ENCODE results near the gene APH1B. TPM values are rescaled to one million over a fixed set of nuclear protein-coding genes. Genes with fewer than 3 reads are reported as not detected.

APH1B gene
- total RNA-seq, 4 donors from 2014 or later, result 22.9 to 35.3 (median 27.8) TPM

DNA sequence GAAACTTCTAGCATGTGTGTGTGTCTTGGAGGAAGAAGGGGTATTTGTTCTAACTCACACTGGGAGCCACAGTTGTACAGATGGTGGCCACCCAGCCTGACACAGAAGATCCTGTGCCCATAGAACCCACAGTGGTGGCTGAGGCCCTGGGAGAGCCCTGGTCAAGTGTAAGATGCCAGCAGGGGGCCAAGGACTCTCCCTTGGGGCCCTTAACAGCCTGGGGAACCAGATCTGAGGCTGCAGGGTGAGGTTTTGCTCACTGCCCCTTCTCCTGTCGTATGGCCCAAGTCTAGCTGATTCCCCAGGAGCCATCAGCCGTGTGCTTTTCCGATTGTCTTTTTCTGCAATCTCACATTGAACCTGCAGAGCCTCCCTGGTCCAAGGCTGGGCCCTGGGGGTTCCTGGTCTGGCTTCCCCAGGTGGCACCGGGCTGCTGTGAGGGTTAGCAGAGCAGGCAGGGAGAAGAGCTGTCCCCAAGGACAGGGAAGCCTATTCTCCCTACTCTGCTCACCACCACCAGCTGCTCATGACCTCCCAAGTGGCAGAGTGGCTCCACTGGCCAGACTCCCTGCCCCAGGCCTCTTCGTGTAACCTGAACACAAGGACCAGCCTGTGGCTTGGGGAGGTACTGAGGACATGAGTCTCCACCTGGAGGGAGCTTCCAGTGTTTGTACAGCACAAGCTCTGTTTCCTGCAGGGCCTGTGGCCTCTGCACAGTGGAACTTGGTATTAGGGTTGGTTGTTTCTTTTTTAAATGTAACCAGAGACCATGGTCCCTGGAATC, 52.4 kb downstream of the APH1B start:
- peak overlapping the region in 1 of 3 donors; percentile 0 for H3K27ac ChIP-seq
- no peak overlapping the region for H3K4me3 ChIP-seq (replicated peaks in 1 of 3)
- TF ChIP-seq, protein P1, sequence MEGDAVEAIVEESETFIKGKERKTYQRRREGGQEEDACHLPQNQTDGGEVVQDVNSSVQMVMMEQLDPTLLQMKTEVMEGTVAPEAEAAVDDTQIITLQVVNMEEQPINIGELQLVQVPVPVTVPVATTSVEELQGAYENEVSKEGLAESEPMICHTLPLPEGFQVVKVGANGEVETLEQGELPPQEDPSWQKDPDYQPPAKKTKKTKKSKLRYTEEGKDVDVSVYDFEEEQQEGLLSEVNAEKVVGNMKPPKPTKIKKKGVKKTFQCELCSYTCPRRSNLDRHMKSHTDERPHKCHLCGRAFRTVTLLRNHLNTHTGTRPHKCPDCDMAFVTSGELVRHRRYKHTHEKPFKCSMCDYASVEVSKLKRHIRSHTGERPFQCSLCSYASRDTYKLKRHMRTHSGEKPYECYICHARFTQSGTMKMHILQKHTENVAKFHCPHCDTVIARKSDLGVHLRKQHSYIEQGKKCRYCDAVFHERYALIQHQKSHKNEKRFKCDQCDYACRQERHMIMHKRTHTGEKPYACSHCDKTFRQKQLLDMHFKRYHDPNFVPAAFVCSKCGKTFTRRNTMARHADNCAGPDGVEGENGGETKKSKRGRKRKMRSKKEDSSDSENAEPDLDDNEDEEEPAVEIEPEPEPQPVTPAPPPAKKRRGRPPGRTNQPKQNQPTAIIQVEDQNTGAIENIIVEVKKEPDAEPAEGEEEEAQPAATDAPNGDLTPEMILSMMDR (IDR thresholded peaks at IDR 0.05), result no peak
- no peak for TF ChIP-seq POLR2A (IDR thresholded peaks at IDR 0.05)
- H3K4me1 ChIP-seq, result peaks cover 0 to 16% of the 10 kb centered on the region in 2 donors
- intact Hi-C loops (cut with DNase I), result no loop called here
- no peaks in the 10 kb centered on the region for H3K36me3 ChIP-seq
- H3K27me3 ChIP-seq, result no peaks in the 10 kb centered on the region
- peak in 1 of 2 donors; percentile 29 for DNase-seq
- WGBS, 2 donors, result 78 to 81% methylated on average over 5 of the region's 5 CpGs
- H3K9me3 ChIP-seq, result no peaks in the 10 kb centered on the region

DNA sequence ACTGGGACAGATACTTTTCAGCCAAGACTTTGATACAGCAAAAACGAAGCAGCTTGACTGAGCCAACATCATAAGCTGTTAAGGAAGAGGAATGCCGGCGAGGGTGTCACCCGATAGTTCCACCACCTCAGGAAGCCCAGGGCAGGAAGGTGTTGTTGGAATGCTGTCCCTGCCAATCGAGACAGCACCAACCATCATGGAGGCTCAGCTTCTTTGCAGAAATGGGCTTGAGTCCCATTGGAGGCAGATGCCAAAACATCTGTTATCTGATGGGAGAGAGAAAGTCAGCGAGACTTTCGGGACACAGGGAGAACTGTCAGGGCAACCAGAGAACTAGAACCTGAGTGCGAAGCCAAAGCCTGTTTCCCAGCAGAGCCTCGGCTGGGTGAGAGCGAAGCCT, 53.5 kb downstream of the APH1B start:
- Histone ChIP-seq H3K36me3 (no peaks in the 10 kb centered on the region), H3K27ac (no peak overlapping the region), H3K4me3 (replicated peaks in 1 of 3) (no peak overlapping the region), H3K4me1 (peaks cover 0 to 16% of the 10 kb centered on the region in 2 donors), H3K27me3 (no peaks in the 10 kb centered on the region), H3K9me3 (no peaks in the 10 kb centered on the region)
- TF ChIP-seq POLR2A (IDR thresholded peaks at IDR 0.05), result no peak
- TF ChIP-seq, protein P1 (IDR thresholded peaks at IDR 0.05), result no peak
- no peak for DNase-seq
- intact Hi-C loops (cut with DNase I), result no loop called here
- 82 to 84% methylated on average over 10 of the region's 10 CpGs for WGBS, 2 donors

DNA sequence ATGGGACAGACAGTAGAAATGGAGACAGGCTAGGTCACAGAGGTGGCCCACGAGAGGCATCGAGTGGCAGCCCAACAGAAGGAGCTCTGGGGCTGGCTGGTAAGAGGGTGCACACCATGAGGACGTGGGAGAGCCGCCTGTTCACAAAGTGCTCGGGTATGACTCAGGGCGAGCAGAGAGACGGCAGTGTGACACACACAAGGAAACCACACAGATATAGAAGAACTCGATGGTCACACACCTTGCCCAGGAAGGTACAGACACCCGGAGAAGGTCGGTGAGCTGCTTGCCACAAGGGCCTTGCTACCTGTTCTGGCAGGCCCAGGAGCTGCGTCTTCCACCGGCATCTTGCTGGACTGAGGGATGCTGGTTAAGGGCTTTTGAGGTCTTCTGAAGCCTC, 54.1 kb downstream of the APH1B start:
- H3K27me3 ChIP-seq, result no peaks in the 10 kb centered on the region
- WGBS, 2 donors, result 90 to 92% methylated on average over 11 to 12 of the region's 12 CpGs
- no peak overlapping the region for H3K27ac ChIP-seq
- H3K4me1 ChIP-seq, result peaks cover 0 to 16% of the 10 kb centered on the region in 2 donors
- intact Hi-C loops (cut with DNase I), result no loop called here
- H3K9me3 ChIP-seq, result no peaks in the 10 kb centered on the region
- H3K36me3 ChIP-seq, result no peaks in the 10 kb centered on the region
- TF ChIP-seq POLR2A (IDR thresholded peaks at IDR 0.05), result no peak
- TF ChIP-seq, protein P1 (IDR thresholded peaks at IDR 0.05), result no peak
- H3K4me3 ChIP-seq (replicated peaks in 1 of 3), result no peak overlapping the region
- DNase-seq, result no peak

DNA sequence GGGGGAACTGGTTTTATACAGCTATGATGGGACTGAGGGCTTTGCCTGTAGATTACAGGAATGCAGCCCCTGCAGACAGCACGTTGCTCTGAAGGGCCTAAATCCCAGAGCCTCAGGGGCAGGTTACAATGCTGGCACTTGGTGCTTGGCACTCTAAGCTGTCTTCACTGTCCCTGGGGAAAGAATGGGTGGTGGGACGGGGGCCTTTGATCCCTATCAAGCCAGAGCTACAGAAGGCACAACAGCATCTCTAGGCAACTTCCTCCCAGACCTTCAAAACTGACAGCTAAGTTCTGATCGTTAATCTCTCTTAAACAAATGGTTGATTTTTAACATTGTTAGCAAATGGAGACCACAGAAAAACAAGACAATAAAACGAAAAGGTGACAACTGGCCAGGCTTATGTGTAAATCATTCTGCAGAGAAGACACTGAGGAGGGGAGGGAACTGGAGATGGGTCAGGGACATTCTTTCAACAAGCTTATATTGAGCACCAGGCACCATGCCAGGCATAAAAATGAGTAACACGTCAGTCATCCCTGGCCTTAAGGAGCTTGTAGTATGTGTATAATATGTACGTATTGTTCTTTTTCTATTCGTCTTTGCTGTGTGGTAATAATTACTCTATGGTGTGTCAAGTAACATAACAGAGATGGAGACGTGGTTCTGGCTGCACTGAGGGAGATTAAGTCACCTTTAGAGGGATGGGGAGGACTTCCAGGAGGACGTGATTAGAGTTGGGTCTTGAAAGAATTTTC, 55.1 kb downstream of the APH1B start:
- H3K36me3 ChIP-seq, result no peaks in the 10 kb centered on the region
- peaks cover 0 to 11% of the 10 kb centered on the region in 2 donors for H3K4me1 ChIP-seq
- no peaks in the 10 kb centered on the region for H3K27me3 ChIP-seq
- H3K9me3 ChIP-seq, result no peaks in the 10 kb centered on the region
- H3K27ac ChIP-seq, result no peak overlapping the region
- no peak for TF ChIP-seq POLR2A (IDR thresholded peaks at IDR 0.05)
- TF ChIP-seq, protein P1 (IDR thresholded peaks at IDR 0.05), result no peak
- intact Hi-C loops (cut with DNase I), result no loop called here
- 78 to 81% methylated on average over 9 of the region's 9 CpGs for WGBS, 2 donors
- no peak overlapping the region for H3K4me3 ChIP-seq (replicated peaks in 1 of 3)
- DNase-seq, result no peak

DNA sequence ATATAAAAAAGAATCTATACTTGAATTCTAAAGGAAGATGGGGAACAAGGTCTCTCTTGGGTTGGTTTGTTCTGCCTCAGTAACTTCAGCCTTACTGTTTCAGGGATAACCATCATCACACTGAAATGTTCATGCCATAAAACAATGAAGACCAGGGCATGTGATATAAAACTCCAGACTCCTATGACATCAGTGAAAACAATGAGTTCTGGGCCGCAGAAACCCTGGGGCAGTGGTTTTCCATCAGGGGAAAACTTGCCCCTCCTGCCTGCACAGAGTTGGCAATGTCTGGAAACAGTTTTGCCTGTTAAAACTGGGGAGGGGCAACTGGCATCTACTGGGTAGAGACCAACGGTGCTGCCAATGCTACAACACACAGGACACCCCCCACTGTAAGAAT, 57.4 kb downstream of the APH1B start:
- Histone ChIP-seq H3K27ac (no peak overlapping the region), H3K9me3 (no peaks in the 10 kb centered on the region), H3K4me3 (replicated peaks in 1 of 3) (no peak overlapping the region), H3K4me1 (no peaks in the 10 kb centered on the region), H3K36me3 (no peaks in the 10 kb centered on the region), H3K27me3 (no peaks in the 10 kb centered on the region)
- DNase-seq, result no peak
- WGBS, 2 donors, result 75 to 87% methylated on average over 2 of the region's 2 CpGs
- intact Hi-C loops (cut with DNase I), result no loop called here
- TF ChIP-seq POLR2A (IDR thresholded peaks at IDR 0.05), result no peak

All from thyroid gland (tissue), 4 donors.